Gastroesophageal sphincter (tissue), 3 donors: Measurements from ENCODE around the gene C2CD5.

Experiments used
- CTCF ChIP-seq, 4 experiments: fragments of 200-600 bp in 2 of 4; fragments of 450-650 bp in 2 of 4; sonication (generic) in 1 of 4; IDR thresholded peaks; one replicate each; pipeline ENCODE4 v1.5.1; 2017 to 2019; ENCODE audit warnings: antibody characterized with exemption in 4 of 4, mild to moderate bottlenecking in 2 of 4, moderate library complexity in 2 of 4
- EP300 ChIP-seq: sonication (generic); formaldehyde crosslinking; IDR thresholded peaks from one replicate; pipeline ENCODE4 v1.6.1; 2017; ENCODE audit warnings: antibody characterized with exemption, mild to moderate bottlenecking
- POLR2A ChIP-seq, 2 donors: fragments of 450-650 bp; IDR thresholded peaks; one replicate each; pipeline ENCODE4 v1.6.1; 2017; ENCODE audit warnings: antibody characterized with exemption in 2 of 2, mild to moderate bottlenecking in 2 of 2, moderate library complexity in 1 of 2
- POLR2AphosphoS5 ChIP-seq: sonication (generic); formaldehyde crosslinking; IDR thresholded peaks from one replicate; pipeline ENCODE4 v1.6.1; 2017; ENCODE audit warnings: antibody characterized with exemption

- TF ChIP-seq POLR2A (IDR thresholded peaks at IDR 0.05) (no peak), CTCF (IDR thresholded peaks at IDR 0.05) (no peak), EP300 (no peak), POLR2AphosphoS5 (no peak)
Observed at GRCh38 chr12:22573181-22573580, 28.8 kb upstream of the C2CD5 start.
